Hippocampal formation (tissue), 2 donors: Measurements from ENCODE around the gene P2RX6.
"Not testable (repeated sequence)": the region's sequence is repeated elsewhere in the genome, so short reads cannot be mapped to it uniquely, and the experiment has no call there.

ENCODE experiments used
- DNase-seq, 2 donors: peaks; one replicate each; lab custom pipeline; 2025; lab: John Stamatoyannopoulos, UW

The P2RX6 gene

DNA sequence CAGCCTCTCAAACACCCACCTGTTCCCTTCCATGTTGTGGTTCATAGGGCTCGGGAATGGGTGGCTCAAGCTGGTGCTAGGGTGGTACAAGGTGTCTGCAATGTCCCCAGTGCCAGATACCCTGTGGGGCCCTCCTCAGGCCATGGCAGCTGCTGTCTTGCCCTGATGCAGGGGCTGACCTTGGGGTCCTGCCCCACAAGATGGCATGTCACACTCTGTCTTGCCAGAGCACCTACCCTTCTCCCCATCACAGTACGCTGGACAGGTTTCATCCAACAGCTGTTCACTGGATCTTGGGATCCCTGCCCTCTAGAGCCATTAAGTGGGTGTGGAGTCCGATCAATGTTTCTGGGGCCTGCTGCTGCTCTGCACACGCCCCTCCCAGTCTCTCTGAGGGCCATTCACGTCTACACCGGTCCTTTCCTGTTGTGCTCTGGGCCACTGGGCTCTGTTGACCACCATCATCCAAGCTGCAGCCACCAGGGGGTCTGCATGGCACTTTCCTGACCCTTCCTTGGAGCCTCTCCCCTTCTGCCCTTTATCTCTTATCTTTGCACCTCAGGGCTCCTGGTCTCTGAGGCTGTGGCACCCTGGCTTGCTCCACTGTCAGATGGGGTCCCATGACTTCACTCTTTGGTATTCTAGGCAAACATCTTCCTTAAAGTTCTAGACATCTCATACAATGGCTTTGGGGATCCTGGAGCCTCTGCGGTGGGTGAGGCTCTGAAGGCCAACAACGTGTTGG is 37.9 kb downstream of the P2RX6 start:
- DNase-seq: no peak

DNA sequence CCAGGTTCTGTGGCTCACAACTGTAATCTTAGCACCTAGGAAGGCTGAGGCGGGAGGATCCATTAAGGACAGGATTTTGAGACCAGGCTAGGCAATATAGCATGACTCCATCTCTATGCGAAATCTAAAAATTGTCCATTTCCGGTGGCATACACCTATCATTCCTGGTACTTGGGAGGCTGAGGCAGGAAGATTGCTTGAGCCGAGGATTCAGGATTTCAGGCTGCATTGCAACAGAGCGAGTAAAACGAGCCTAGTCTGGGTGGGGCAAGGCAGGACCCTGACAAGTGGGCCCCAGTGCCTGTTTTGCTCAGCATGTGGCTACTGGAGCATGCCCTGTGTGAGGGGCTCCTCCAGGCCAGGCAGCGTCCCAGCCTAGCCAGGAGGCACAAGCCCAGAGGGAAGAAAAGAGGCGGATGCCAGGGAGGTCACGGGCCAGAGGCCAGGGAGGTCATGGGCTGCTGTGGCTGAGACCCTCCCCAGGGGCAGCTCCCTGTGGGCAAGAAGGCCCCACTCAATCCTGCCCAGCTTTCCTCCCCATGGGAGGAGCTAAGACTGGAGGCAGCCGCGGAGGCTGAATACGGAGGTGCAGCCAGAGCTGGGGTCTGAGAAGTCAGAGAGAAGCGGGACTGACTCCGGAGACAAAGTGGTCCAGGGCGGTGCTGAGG is 39.2 kb downstream of the P2RX6 start:
- DNase-seq: no peak

DNA sequence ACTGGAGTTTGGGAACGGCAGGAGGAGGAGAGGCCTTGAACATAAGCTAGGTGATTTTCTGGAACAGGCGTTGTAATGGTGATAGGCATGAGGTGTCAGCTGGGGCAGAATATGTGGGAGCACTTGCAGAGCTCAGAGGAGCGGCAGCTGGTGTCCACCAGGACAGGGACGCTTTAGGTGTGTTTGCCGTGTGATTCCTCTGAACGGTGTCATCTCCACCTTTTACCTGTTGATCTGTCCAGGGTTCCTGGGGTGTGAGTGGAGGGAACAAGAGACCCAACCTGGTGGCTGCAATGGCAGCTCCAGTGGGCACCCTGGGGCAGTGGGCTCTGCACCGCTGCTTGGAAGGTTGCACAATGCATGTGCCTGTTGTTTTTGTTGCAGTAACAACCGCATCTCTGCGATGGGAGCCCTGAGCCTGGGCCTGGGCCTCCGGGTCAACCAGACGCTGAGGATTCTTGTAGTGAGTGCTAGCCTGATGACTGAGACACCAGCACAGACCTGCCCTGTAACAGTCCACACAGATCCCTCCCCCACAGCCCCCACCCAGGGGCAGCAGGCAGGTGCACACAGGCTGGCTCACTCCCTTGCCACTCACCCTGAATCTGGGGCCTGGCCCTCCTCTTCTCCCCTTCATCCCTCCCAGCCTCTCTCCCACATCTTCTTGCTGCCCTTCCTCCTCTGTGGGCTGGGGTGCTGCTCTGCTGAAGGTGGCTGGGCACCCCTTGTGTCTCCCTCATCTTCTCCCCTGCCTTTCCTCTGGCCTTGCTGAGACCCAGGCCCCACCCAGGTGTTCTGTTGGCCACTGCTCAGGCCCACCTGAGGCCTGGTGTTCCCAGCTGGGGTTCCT is 40.0 kb downstream of the P2RX6 start:
- DNase-seq: no peak

DNA sequence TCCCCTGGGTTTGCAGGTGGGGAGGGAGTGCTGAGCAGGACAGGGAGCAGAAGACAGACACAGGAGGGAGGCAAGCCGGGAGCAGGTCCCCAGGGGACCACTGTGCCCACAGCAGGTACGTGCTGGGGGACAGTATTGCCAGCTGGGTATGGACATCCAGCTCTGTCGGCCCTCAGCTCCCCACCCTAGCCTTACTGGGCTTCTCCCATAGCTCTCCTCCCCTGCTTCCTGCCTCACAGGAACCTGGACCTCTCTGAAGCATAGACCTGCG is 40.5 kb downstream of the P2RX6 start:
- DNase-seq: no peak

DNA sequence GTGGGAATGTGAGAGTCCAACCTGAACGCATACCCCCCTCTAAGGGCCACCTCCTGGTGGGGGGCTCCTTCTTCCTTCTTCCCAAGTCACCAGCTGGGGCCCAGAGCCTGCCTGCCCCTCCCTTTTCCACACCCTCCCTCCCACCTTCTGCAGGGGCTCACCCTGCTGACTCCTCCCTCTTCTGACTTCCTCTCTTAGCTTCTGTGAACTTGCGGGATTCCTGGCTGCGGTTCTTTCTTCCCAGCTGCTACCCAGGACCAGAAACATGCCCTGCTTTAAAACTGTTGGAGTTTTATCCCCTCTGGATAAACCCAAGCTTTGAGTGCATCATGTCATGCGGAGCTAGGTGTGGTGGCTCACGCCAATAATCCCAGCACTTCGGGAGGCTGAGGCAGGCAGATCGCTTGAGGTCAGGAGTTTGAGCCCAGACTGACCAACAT is 40.9 kb downstream of the P2RX6 start:
- no peak for DNase-seq

DNA sequence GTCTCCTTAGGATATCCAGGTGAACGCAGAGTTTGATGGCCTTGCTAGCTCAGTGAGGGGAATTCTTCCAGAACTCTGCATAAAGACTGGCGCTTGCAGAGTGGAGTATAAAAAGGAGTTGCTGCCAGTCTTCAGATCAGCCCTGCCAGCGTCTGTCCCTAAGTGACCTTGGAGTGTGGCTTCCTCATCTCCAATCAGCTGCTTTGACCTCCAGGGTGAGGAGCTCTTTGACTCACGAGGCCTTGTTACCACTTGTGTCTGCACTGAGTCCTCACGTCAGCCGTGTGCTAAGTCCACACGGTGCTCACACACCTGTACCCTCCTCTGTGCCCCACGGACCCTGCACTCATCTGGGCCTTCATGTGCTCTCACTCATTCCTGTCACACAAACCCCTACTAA is 45.4 kb downstream of the P2RX6 start:
- DNase-seq: not testable (repeated sequence)

DNA sequence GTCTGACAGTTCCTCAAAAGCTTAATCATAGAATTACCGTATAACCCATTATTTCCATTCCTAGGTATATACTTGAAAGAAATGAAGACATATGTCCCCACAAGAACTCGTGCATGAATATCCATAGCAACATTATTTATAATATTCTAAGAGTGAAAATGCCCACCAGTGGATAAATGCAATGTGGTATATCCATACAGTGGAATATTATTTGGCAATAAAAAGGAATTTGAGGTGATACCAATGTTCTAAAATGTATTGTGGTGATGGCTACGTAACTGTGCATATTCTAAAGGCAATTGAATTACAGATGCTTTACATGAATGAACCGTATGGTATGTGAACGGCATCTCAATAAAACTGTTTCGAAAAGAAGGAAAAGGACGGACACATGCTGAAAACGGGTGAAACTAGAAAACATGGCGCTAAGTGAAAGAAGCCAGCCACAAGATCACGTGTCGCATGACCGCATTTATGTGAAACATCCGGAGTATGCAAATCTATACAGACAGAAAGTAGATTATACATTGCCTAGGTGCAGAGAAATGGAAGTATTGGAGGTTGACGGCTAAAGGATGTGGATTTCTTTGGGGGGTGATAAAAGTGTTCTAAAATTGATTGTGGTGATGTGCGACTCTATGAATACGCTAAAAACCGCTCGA is 46.8 kb downstream of the P2RX6 start:
- not testable (repeated sequence) for DNase-seq

DNA sequence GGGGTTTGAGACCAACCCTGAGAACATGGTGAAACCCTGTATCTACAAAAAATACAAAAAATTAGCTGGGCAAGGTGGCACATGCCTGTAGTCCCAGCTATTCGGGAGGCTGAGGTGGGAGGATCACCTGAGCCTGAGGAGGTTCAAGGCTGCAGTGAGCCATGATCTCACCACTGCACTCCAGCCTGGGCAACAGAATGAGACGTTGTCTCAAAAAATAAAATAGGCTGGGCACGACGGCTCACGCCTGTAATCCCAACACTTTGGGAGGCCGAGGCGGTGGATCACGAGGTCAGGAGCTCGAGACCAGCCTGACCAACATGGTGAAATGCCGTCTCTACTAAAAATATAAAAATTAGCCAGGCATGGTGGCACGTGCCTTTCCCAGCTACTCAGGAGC is 49.5 kb downstream of the P2RX6 start:
- not testable (repeated sequence) for DNase-seq

DNA sequence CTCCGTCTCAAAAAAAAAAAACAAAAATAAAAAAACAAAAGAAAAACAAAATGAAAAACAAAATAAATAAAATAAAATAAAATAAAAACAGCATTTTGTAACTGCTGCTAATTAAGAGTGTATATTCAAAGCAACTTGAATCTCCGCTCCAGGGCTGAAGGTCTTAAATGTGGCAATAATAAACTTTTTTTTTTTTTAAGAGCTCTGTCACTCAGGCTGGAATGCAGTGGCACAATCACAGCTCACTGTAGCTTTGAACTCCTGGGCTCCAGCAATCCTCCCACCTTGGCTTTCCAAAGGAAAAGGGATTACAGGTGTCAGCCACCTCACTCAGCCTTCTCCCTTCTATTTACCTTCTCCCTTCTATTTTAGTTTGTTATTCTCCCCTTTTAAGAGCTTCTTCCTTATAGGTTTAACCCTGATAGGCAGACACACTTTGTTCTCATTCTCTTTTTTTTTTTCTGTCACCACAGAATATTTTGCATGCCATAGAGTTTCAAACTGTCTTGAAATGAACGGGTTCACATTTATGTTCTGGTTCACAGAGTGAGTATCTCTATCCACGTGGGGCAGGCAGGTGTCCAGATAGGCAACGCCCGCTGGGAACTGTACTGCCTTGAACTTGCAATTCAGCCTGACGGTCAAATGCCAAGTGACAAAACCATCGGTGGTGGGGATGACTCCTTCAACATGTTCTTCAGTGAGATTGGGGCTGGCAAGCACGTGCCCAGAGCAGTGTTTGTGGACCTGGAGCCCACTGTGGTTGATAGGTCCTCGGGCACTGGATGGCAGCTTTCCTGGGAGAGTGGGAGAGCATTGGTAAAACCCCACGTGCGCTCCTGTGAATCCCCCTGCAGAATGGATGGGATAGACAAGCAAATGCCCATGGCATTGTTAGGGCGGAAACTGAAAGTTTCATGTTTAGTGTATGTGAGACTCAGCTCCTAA is 50.2 kb downstream of the P2RX6 start:
- DNase-seq: no peak

DNA sequence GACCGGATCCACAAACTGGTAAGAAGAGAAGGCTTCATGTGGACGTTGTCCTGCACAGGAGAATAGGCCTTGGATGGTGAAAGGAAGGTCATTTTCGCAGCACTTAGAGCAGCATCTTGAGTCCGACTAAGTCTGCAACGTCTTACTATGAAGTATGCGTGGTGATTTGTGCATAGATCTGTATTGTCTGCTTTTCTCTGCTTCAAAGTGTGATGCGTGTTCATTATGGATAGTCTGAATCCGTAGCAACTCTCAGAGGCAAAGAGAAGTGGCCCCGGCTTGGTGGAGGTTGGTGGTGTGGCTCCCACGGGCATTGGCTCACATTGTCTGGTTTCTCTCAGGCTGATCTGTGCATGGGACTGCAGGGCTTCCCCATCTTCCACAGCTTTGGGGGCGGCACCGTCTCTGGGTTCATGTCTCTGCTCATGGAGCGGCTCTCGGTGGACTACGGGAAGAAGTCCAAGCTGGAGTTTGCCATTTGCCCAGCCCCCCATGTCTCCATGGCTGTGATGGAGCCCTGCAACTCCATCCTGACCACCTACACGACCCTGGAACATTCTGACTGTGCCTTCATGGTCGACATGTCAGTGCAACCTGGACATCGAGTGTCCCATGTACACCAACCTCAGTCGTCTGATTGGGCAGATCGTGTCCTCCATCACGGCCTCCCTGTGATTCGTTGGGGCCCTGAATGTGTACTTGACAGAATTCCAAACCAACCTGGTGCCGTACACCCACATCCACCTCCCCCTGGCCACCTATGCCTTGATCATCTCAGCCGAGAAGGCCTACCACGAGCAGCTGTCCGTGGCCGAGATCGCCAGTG is 52.3 kb downstream of the P2RX6 start:
- DNase-seq: no peak

DNA sequence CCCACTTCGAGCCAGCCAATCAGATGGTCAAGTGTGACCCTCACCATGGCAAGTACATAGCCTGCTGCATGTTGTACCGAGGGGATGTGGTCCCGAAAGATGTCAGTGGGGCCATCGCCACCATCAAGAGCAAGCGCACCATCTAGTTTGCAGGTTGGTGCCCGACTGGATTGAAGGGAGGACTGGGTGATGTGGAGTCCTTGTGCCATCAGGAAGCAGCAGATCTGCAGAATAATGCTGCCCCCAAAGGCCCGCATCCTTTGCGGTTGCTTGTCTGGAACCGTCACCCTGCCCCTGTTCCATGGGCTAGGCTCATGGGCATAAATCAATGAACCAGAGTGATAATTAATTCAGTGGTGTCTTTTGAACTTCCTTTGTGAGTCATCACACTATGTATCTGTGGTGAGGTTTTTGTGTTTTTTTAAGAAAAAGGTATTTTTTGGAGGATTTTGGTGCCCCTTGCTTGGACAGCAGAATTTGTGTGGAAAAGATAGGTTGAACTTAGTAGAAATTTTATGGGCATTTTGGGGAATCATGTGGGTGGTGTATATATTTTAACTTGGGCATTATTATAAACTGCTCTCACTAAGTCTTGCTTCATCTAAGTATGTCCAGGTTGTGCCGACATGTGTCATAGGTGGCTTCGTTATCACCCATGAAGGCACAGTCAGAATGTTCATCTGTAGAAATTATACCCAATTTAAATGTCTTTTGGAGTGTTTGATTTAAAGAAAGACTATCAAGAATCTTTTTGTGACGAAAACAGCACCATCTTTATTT is 53.1 kb downstream of the P2RX6 start:
- DNase-seq: no peak

DNA sequence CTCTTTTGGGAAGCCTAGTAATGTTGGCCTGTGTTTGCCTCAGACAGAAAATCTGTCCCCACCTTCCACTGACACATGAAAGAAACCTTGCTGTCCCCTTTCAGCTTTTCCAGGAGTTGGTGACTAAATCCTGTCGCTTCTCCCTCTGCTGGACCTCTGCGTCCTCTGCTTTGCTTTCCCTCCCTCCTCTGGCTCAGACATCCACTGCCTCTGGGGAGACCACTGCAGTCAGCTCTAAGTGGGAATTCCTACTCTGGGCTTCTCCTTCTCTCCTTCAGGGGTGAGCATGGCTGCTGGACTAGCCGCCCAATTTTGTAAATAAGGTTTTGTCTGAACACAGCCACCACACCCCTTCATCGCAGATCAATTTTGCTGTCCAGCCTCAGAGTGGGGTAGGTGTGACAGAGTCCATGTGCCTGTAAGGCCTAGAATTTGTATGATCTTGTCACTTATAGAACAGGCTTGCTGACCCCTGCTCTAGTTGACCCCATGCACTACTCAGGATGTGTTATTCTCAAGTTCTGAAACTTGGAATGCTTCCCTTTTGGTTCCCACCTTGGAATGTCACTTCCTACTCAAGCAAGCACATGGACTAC is 53.8 kb downstream of the P2RX6 start:
- no peak for DNase-seq

DNA sequence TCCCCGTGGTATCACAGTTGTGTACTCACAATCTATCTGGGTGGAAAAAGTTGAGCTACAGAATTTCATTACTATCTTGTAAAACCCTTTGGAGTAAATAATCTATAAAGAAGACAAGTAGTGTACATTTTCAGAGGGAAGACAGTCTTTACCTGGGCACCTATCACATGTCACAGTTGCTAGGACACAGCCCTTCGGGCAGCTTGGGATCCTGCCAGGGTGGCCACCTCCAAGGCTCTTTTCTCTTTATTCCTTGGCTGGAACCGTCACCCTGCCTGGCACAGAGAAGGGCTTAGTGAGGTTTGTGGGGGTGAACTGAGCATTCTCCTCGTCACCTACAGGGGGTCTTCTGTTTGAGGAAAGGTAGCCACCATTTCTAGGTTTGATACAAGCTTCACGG is 54.4 kb downstream of the P2RX6 start:
- DNase-seq: no peak

DNA sequence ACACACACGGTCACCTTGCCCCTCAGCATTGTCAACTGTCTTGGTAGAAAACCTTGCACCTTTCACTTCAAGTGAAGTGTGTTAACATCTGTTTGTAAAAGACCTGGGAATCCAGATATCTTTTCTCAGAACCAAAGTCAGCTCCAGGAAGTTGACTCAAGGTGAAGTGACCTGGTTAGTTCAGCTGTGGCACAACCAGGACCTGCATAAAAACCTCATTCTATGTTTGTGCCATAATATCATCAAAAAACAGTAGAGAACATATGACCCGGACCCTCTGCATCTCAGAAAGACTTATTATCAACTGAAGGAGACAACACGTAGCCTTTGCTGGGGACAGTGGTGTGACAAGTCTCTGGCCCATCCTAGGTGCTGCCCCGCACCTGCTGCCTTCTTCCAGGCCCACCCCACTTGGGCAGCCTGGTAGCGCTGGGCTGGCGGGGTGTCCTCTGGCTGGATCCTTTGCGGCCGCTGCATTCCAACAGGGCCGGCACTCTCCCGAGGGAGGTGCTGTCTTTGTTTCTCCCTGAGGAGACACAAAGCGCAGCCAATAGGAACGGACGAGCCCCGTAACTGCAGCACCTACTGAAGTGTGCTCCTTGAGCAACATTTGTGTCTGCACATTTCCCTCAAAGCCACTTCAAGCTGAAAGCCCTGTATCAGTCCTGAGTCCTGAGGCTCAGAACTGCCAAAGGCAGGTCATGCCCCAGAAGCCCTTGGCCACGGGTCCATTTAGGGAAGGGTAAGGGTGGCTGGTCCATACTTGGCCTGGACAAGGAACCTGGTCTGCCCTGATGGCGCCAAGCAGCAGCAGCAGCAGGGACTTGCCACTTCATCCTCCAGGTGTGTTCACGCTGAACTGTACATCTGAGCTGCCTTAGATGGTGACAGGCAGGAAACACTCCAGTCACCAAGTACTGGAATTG is 56.0 kb downstream of the P2RX6 start:
- DNase-seq: no peak

DNA sequence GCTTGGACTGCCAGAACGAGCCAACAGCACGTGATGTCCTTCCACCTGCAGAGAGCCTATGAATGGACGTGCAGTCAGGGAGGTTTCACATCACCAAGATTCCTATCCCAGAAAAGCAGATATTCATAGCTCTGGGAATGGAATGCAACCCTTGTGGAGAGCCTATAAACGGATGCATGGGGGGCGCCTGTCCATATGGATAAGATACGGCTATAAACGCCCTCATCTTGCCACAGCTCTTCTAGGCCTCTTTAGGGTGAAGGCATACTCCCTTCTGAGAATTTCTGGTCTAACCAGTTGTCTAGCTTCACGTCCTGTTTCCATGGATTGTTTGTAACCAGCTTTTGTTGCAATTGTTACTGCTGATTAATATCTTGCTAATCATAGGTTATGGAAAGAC is 56.8 kb downstream of the P2RX6 start:
- DNase-seq: not testable (repeated sequence)

DNA sequence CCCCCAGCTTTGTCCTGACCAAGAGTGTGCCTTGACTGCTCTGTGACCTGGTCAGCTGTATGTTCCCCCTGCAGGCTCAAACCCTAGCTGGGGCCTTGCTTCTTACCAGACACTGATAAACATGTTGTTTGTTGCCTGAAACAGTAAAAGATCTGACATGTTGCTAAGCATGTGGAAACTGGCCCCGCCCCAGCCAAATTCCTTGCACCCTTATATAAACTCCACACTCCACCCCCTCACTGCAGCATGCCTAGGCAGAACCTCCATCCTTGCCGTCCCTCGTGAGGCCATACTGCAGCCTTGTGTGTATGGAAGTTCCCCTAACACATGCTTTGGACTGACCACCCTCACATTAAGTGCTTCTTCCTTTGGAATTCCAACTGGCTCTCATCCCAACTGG is 58.1 kb downstream of the P2RX6 start:
- DNase-seq: no peak

DNA sequence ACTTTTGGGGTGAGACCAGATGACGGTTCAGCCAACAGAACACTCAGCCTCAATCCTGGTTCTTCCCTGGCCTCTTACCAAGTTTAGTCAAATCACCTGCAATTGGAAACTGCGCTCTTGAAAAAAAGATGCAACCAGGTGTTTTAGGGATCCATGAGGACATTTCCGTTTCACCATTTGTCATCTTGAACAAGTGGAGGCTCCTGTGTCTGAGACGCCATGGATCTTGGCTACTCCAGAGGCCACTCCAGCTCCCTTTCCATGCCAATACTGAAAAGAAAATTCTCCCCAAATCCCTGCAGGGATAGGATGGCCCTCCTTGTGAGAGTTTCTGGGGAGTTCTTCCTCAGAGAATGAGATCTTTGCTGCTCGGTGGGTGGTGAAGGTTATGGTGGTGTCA is 58.5 kb downstream of the P2RX6 start:
- DNase-seq: no peak

DNA sequence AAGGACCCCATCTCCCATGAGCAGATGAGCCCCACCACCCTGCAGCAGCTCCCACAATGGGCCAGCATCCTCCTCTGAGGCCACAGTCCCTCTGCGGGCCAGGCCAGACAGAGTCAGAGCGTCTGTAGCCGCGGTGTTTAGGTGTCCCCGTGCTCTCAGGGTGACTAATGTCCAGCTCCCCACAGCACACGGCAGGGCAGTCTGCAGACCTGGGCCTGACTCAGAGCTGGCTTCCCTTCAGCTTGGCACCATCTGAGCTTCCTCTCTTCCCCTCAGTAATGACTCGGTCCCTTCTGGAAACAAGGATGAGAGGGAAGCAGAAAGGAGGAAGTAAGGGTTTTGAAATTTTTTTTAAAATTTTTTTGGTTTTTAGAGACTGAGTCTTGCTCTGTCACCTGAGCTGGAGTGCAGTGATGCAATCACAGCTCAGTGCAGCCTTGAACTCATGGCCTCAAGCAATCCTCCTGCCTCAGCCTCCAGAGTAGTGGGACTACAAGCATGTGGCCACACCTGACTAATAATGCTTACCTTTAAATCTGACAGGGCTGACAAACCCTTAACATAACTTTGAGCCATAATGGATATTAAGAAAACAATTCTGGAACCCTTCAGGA is 59.2 kb downstream of the P2RX6 start:
- DNase-seq: no peak
